ENCODE measurements around the gene MSL1.

The MSL1 gene

GRCh38 chr17:40107522-40108174, 14.1 kb upstream of the MSL1 start:
- peak overlapping the region; percentile 57 for H3K4me3 Mint-ChIP-seq

GRCh38 chr17:40108970-40109824, 12.6 kb upstream of the MSL1 start:
- H3K9me3 Mint-ChIP-seq = no peaks in the 10 kb centered on the region
- no peaks in the 10 kb centered on the region for H3K36me3 Mint-ChIP-seq (ENCODE audit: low read depth)
- no peak overlapping the region for H3K4me3 Mint-ChIP-seq
- H3K4me1 Mint-ChIP-seq (ENCODE audit: low read depth) = peaks cover 95% of the 10 kb centered on the region
- peak overlapping the region; percentile 90 for H3K27ac Mint-ChIP-seq
- H3K27me3 Mint-ChIP-seq = no peaks in the 10 kb centered on the region

More at GRCh38 chr17:40107522-40108174, 14.1 kb upstream of the MSL1 start:
- Mint-ChIP-seq H3K27me3 (no peaks in the 10 kb centered on the region), H3K9me3 (no peaks in the 10 kb centered on the region), H3K36me3 (ENCODE audit: low read depth) (no peaks in the 10 kb centered on the region), H3K27ac (peak overlapping the region; percentile 90), H3K4me1 (ENCODE audit: low read depth) (peaks cover 96% of the 10 kb centered on the region)

GRCh38 chr17:40110026-40110845, 11.5 kb upstream of the MSL1 start:
- H3K27ac Mint-ChIP-seq = no peak overlapping the region
- H3K36me3 Mint-ChIP-seq (ENCODE audit: low read depth) = no peaks in the 10 kb centered on the region
- no peaks in the 10 kb centered on the region for H3K27me3 Mint-ChIP-seq
- H3K4me1 Mint-ChIP-seq (ENCODE audit: low read depth) = peaks cover 84% of the 10 kb centered on the region
- no peaks in the 10 kb centered on the region for H3K9me3 Mint-ChIP-seq
- no peak overlapping the region for H3K4me3 Mint-ChIP-seq

- Mint-ChIP-seq H3K9me3 (no peaks in the 10 kb centered on the region), H3K27ac (peak overlapping the region; percentile 90), H3K27me3 (no peaks in the 10 kb centered on the region), H3K36me3 (ENCODE audit: low read depth) (no peaks in the 10 kb centered on the region), H3K4me1 (ENCODE audit: low read depth) (peaks cover 72% of the 10 kb centered on the region), H3K4me3 (peak overlapping the region; percentile 40)
Observed at GRCh38 chr17:40111221-40112128, 10.3 kb upstream of the MSL1 start.

- Mint-ChIP-seq H3K9me3 (no peaks in the 10 kb centered on the region), H3K36me3 (ENCODE audit: low read depth) (no peaks in the 10 kb centered on the region), H3K4me1 (ENCODE audit: low read depth) (peaks cover 64% of the 10 kb centered on the region), H3K4me3 (peak overlapping the region; percentile 40), H3K27me3 (no peaks in the 10 kb centered on the region), H3K27ac (peak overlapping the region; percentile 90)
Observed at GRCh38 chr17:40112191-40112711, 9.5 kb upstream of the MSL1 start.

GRCh38 chr17:40112718-40113109, 9.1 kb upstream of the MSL1 start:
- H3K27ac Mint-ChIP-seq = peak overlapping the region; percentile 90
- no peaks in the 10 kb centered on the region for H3K27me3 Mint-ChIP-seq
- peak overlapping the region; percentile 79 for H3K4me3 Mint-ChIP-seq
- no peaks in the 10 kb centered on the region for H3K36me3 Mint-ChIP-seq (ENCODE audit: low read depth)
- no peaks in the 10 kb centered on the region for H3K9me3 Mint-ChIP-seq
- peaks cover 59% of the 10 kb centered on the region for H3K4me1 Mint-ChIP-seq (ENCODE audit: low read depth)

GRCh38 chr17:40113110-40113906, 8.5 kb upstream of the MSL1 start:
- Mint-ChIP-seq H3K9me3 (no peaks in the 10 kb centered on the region), H3K4me1 (ENCODE audit: low read depth) (peaks cover 53% of the 10 kb centered on the region), H3K27ac (peak overlapping the region; percentile 90), H3K4me3 (peak overlapping the region; percentile 79), H3K27me3 (no peaks in the 10 kb centered on the region), H3K36me3 (ENCODE audit: low read depth) (no peaks in the 10 kb centered on the region)

GRCh38 chr17:40113907-40114245, 7.9 kb upstream of the MSL1 start:
- Mint-ChIP-seq H3K27ac (peak overlapping the region; percentile 90), H3K4me3 (peak overlapping the region; percentile 79), H3K27me3 (no peaks in the 10 kb centered on the region), H3K36me3 (ENCODE audit: low read depth) (no peaks in the 10 kb centered on the region), H3K4me1 (ENCODE audit: low read depth) (peaks cover 50% of the 10 kb centered on the region), H3K9me3 (no peaks in the 10 kb centered on the region)

- Mint-ChIP-seq H3K4me3 (no peak overlapping the region), H3K4me1 (ENCODE audit: low read depth) (peaks cover 38% of the 10 kb centered on the region), H3K27ac (no peak overlapping the region)
Observed at GRCh38 chr17:40115101-40115436, 6.7 kb upstream of the MSL1 start.

GRCh38 chr17:40122136-40122998, 596 bp downstream of the MSL1 start:
- H3K27me3 Mint-ChIP-seq = no peaks in the 10 kb centered on the region
- H3K9me3 Mint-ChIP-seq = no peaks in the 10 kb centered on the region
- H3K27ac Mint-ChIP-seq = no peak overlapping the region
- H3K4me3 Mint-ChIP-seq = peak overlapping the region; percentile 87
- peaks cover 32% of the 10 kb centered on the region for H3K36me3 Mint-ChIP-seq (ENCODE audit: low read depth)
- peaks cover 35% of the 10 kb centered on the region for H3K4me1 Mint-ChIP-seq (ENCODE audit: low read depth)

More at GRCh38 chr17:40115101-40115436, 6.7 kb upstream of the MSL1 start:
- Mint-ChIP-seq H3K36me3 (ENCODE audit: low read depth) (no peaks in the 10 kb centered on the region), H3K9me3 (no peaks in the 10 kb centered on the region), H3K27me3 (no peaks in the 10 kb centered on the region)

- Mint-ChIP-seq H3K4me1 (ENCODE audit: low read depth) (peaks cover 35% of the 10 kb centered on the region), H3K27ac (peak overlapping the region; percentile 92), H3K4me3 (peak overlapping the region; percentile 97), H3K9me3 (no peaks in the 10 kb centered on the region), H3K36me3 (ENCODE audit: low read depth) (peaks cover 39% of the 10 kb centered on the region), H3K27me3 (no peaks in the 10 kb centered on the region)
Observed at GRCh38 chr17:40122999-40123810, 1.4 kb downstream of the MSL1 start.

- H3K27ac Mint-ChIP-seq = peak overlapping the region; percentile 92
- H3K36me3 Mint-ChIP-seq (ENCODE audit: low read depth) = peaks cover 39% of the 10 kb centered on the region
- H3K9me3 Mint-ChIP-seq = no peaks in the 10 kb centered on the region
- peaks cover 35% of the 10 kb centered on the region for H3K4me1 Mint-ChIP-seq (ENCODE audit: low read depth)
- H3K27me3 Mint-ChIP-seq = no peaks in the 10 kb centered on the region
- peak overlapping the region; percentile 97 for H3K4me3 Mint-ChIP-seq
Observed at GRCh38 chr17:40123811-40124114, 2.0 kb downstream of the MSL1 start.
